A549 (cell line): Measurements from ENCODE around the gene RASA4.
"Not testable (repeated sequence)": the region's sequence is repeated elsewhere in the genome, so short reads cannot be mapped to it uniquely, and the experiment has no call there.

Experiments
- CTCF ChIP-seq: fragments of >200 bp; sonication (Bioruptor Twin); formaldehyde crosslinking; IDR thresholded peaks from 3 replicates; pipeline ENCODE4 v1.5.1; 2016
- ELK1 ChIP-seq: fragments of 150-350 bp; IDR thresholded peaks from 2 replicates; pipeline ENCODE4 v1.6.1; 2014; ENCODE audit warnings: low read depth, mild to moderate bottlenecking, low read length
- FOSB ChIP-seq: fragments of 250-450 bp; sonication (Bioruptor Pico); IDR thresholded peaks from 2 replicates; pipeline ENCODE4 v1.5.0; 2020; ENCODE audit warnings: mild to moderate bottlenecking, moderate library complexity
- HES2 ChIP-seq: fragments of >200 bp; sonication (Bioruptor Twin); formaldehyde crosslinking; IDR thresholded peaks from 2 replicates; pipeline ENCODE4 v1.6.1; 2016
- JUN ChIP-seq, 2 experiments: fragments of >200 bp; sonication (Bioruptor Twin); formaldehyde crosslinking; IDR thresholded peaks; 2 replicates in 1 of 2; 3 replicates in 1 of 2; pipeline ENCODE4 v1.6.1; 2016 to 2017
- JUNB ChIP-seq: fragments of >200 bp; sonication (Bioruptor Twin); formaldehyde crosslinking; IDR thresholded peaks from 2 replicates; pipeline ENCODE4 v1.6.1; 2016
- SMC3 ChIP-seq: fragments of >200 bp; sonication (Bioruptor Twin); formaldehyde crosslinking; IDR thresholded peaks from 3 replicates; pipeline ENCODE4 v1.6.1; 2018; ENCODE audit warnings: inconsistent platforms
- ZFP36 ChIP-seq: fragments of 450-650 bp; IDR thresholded peaks from 2 replicates; pipeline ENCODE4 v1.6.1; 2014; ENCODE audit warnings: borderline replicate concordance; ENCODE audit not compliant: partially characterized antibody

GRCh38 chr7:102599699-102600098, 16.9 kb downstream of the RASA4 start:
- TF ChIP-seq FOSB (CRISPR knock-in tag); CTCF; ELK1; ZFP36; JUNB; JUN (IDR thresholded peaks at IDR 0.05); SMC3; HES2: not testable (repeated sequence)
